NB4 (cell line): ENCODE results near the gene ID1.
"Not testable (repeated sequence)": the region's sequence is repeated elsewhere in the genome, so short reads cannot be mapped to it uniquely, and the experiment has no call there.

Experiments
- DNase-seq: peaks from one replicate; pipeline ENCODE4 v3.0.0; 2010; ENCODE audit warnings: low read depth
- H3K4me3 ChIP-seq: one replicate; pipeline ENCODE4 v1.5.1; 2011; ENCODE audit warnings: mild to moderate bottlenecking, low read depth, low read length, moderate library complexity
- CTCF ChIP-seq: IDR thresholded peaks from one replicate; pipeline ENCODE4 v1.5.1; 2012; ENCODE audit warnings: low read depth, low read length
- MAX ChIP-seq: IDR thresholded peaks from 2 replicates; pipeline ENCODE4 v1.6.1; 2011; ENCODE audit warnings: low read depth, low read length
- MYC ChIP-seq: IDR thresholded peaks from 2 replicates; pipeline ENCODE4 v1.6.1; 2011; ENCODE audit warnings: low read depth, low read length
- POLR2A ChIP-seq: IDR thresholded peaks from 2 replicates; pipeline ENCODE4 v1.6.1; 2011; ENCODE audit warnings: mild to moderate bottlenecking; ENCODE audit not compliant: insufficient read length; ENCODE audit errors: extremely low read depth

The ID1 gene

GRCh38 chr20:31595654-31596411 is 9.3 kb upstream of the ID1 start:
- H3K4me3 ChIP-seq, result no peak overlapping the region
- no peak for TF ChIP-seq MYC
- no peak for TF ChIP-seq POLR2A
- no peak for TF ChIP-seq MAX
- no peak for TF ChIP-seq CTCF
- no peak for DNase-seq

- DNase-seq, H3K4me3 ChIP-seq: not testable (repeated sequence)
Measured at GRCh38 chr20:31596412-31596715, 8.7 kb upstream of the ID1 start.

GRCh38 chr20:31596831-31597480 is 8.1 kb upstream of the ID1 start:
- no peak overlapping the region for H3K4me3 ChIP-seq
- TF ChIP-seq MYC (no peak), MAX (no peak), POLR2A (no peak), CTCF (no peak)

GRCh38 chr20:31597481-31597855 is 7.6 kb upstream of the ID1 start:
- DNase-seq, result no peak
- TF ChIP-seq MYC, result no peak
- TF ChIP-seq POLR2A, result no peak
- TF ChIP-seq CTCF, result no peak
- H3K4me3 ChIP-seq, result no peak overlapping the region

More at GRCh38 chr20:31596831-31597480, 8.1 kb upstream of the ID1 start:
- DNase-seq, result no peak

GRCh38 chr20:31602431-31602778 is 2.7 kb upstream of the ID1 start:
- TF ChIP-seq POLR2A (no peak), MAX (no peak), CTCF (no peak), MYC (no peak)
- DNase-seq, result no peak
- no peak overlapping the region for H3K4me3 ChIP-seq

- no peak overlapping the region for H3K4me3 ChIP-seq
- no peak for TF ChIP-seq POLR2A
- TF ChIP-seq CTCF, result no peak
- TF ChIP-seq MYC, result peak; percentile 63
- TF ChIP-seq MAX, result peak; percentile 65
- peak; percentile 90 for DNase-seq
Measured at GRCh38 chr20:31602779-31603441, 2.2 kb upstream of the ID1 start.
